Measurements from ENCODE around the gene DNAJC4. TPM values are rescaled to one million over a fixed set of nuclear protein-coding genes. Genes with fewer than 3 reads are reported as not detected.

DNAJC4 gene
- total and polyA plus RNA-seq, 9 of the 15 experiments (the other 6 are each of a cell fraction or from before 2014, with no cell fraction given): 4.0 to 32.6 (median 19.9) TPM

- TF ChIP-seq BRCA1 (IDR thresholded peaks at IDR 0.05) (no peak), BRCA1 (CRISPR knock-in tag; IDR thresholded peaks at IDR 0.05) (no peak), ZNF175 (CRISPR knock-in tag; IDR thresholded peaks at IDR 0.05; ENCODE audit: low read depth) (no peak), ARID4B (CRISPR knock-in tag; IDR thresholded peaks at IDR 0.05) (peak; percentile 93), NCOA2 (IDR thresholded peaks at IDR 0.05; ENCODE audit: partially characterized antibody in 2 of 2) (no peak), FOXK1 (CRISPR knock-in tag; IDR thresholded peaks at IDR 0.05; ENCODE audit: borderline replicate concordance) (peak; percentile 72; the same call in 1 of the 2 replicates), MCM5 (IDR thresholded peaks at IDR 0.05; ENCODE audit: low read depth) (no peak), SNRNP70 (optimal IDR thresholded peaks at IDR 0.05; ENCODE audit: low read depth, low read length) (no peak), ATF4 (CRISPR knock-in tag; IDR thresholded peaks at IDR 0.05) (no peak), ZKSCAN8 (CRISPR knock-in tag; IDR thresholded peaks at IDR 0.05) (no peak), TEAD1 (CRISPR knock-in tag; IDR thresholded peaks at IDR 0.05) (peak in 1 of 2 experiments; percentile 75; a peak in 1 of 4 replicates), GATAD2A (IDR thresholded peaks at IDR 0.05) (no peak), GTF3C2 (IDR thresholded peaks at IDR 0.05; ENCODE audit: borderline replicate concordance, extremely low read depth, insufficient read length) (no peak), ZNF384 (IDR thresholded peaks at IDR 0.05; ENCODE audit: low read depth, low read length) (no peak; the same call in 1 of the 2 replicates), FOXM1 (IDR thresholded peaks at IDR 0.05; ENCODE audit: low read depth) (peak; percentile 23; the same call in 1 of the 2 replicates), FOXM1 (CRISPR knock-in tag; IDR thresholded peaks at IDR 0.05; ENCODE audit: low read depth) (0 out of 2 replicates have a peak, but pooled peaks have one; percentile 48), MXI1 (IDR thresholded peaks at IDR 0.05; ENCODE audit: low read depth, low read length) (peak; percentile 63), PHF8 (IDR thresholded peaks at IDR 0.05; ENCODE audit: borderline replicate concordance, low read length) (peak; percentile 56; the same call in 1 of the 2 replicates)
These were observed 16.8 kb downstream of the DNAJC4 start, which contains the start of gene PPP1R14B (continued) for GRCh38 chr11:64246871-64247728.
